A673 (cell line): Measurements from ENCODE around the gene RGS16.

Experiments used
- EZH2 ChIP-seq: fragments of 200-600 bp; sonication (generic); IDR thresholded peaks from 2 replicates; pipeline ENCODE4 v1.6.1; 2017; ENCODE audit warnings: borderline replicate concordance, low read depth, mild to moderate bottlenecking, mixed read lengths, antibody characterized with exemption, low read length; ENCODE audit not compliant: poor library complexity, severe bottlenecking
- TF ChIP-seq, protein P1 (sequence below): fragments of 300-800, 200-600 bp; sonication (generic); conservative IDR thresholded peaks from 2 replicates; pipeline ENCODE4 v1.5.1; 2017; ENCODE audit warnings: low read depth, mild to moderate bottlenecking, antibody characterized with exemption, low read length, moderate library complexity, mixed read lengths

DNA sequence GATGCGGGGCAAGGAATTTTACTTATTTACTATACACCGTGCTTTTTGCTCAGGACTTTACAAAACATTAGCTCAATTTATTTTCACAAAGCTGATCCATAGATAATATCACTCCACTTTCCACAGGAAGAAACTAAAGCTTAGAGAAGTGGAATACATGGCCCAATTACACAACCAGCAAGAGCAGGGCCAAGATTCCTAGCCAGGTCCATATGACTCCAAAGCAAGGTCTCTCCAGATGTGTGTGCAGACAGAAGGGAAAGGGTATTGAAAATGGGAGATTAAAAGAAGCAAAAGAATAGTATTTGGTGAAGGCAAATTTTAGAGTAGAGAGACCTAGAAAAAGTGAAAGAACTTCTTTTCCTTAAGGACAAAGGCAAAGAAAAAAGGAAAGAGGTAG is 49.8 kb upstream of the RGS16 start:
- TF ChIP-seq, protein P1, sequence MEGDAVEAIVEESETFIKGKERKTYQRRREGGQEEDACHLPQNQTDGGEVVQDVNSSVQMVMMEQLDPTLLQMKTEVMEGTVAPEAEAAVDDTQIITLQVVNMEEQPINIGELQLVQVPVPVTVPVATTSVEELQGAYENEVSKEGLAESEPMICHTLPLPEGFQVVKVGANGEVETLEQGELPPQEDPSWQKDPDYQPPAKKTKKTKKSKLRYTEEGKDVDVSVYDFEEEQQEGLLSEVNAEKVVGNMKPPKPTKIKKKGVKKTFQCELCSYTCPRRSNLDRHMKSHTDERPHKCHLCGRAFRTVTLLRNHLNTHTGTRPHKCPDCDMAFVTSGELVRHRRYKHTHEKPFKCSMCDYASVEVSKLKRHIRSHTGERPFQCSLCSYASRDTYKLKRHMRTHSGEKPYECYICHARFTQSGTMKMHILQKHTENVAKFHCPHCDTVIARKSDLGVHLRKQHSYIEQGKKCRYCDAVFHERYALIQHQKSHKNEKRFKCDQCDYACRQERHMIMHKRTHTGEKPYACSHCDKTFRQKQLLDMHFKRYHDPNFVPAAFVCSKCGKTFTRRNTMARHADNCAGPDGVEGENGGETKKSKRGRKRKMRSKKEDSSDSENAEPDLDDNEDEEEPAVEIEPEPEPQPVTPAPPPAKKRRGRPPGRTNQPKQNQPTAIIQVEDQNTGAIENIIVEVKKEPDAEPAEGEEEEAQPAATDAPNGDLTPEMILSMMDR: no peak
- TF ChIP-seq EZH2: no peak
